Neural cell (in vitro differentiated cells): ENCODE data around the gene SRGAP3.

Experiments
- EP300 ChIP-seq: fragments of 450-650 bp; conservative IDR thresholded peaks from 2 replicates; pipeline ENCODE4 v1.6.1; 2014; ENCODE audit warnings: antibody characterized with exemption, mild to moderate bottlenecking, moderate library complexity; ENCODE audit not compliant: poor library complexity, severe bottlenecking
- EZH2 ChIP-seq: fragments of 200-600, 300-800 bp; shearing (Covaris generic), sonication (generic); IDR thresholded peaks from 2 replicates; pipeline ENCODE4 v1.6.1; 2014; ENCODE audit warnings: antibody characterized with exemption, low read length, borderline replicate concordance, mild to moderate bottlenecking; ENCODE audit not compliant: insufficient read depth, poor library complexity, severe bottlenecking
- POLR2AphosphoS5 ChIP-seq: IDR thresholded peaks from 2 replicates; pipeline ENCODE4 v1.6.1; 2012
- RAD21 ChIP-seq: fragments of 450-650 bp; conservative IDR thresholded peaks from 2 replicates; pipeline ENCODE4 v1.6.1; 2014; ENCODE audit warnings: antibody characterized with exemption, mild to moderate bottlenecking, moderate library complexity
- TAF1 ChIP-seq: IDR thresholded peaks from 2 replicates; pipeline ENCODE4 v1.6.1; 2012; ENCODE audit warnings: low read depth
- TF ChIP-seq, protein P1 (sequence below): fragments of 450-650 bp; IDR thresholded peaks from 2 replicates; pipeline ENCODE4 v1.5.1; 2014; ENCODE audit warnings: antibody characterized with exemption, mild to moderate bottlenecking, moderate library complexity; ENCODE audit not compliant: poor library complexity, severe bottlenecking
- TF ChIP-seq, protein P2 (sequence below): IDR thresholded peaks from 2 replicates; pipeline ENCODE4 v1.6.1; 2012; ENCODE audit warnings: borderline replicate concordance

GRCh38 chr3:9077029-9077428 is 172.4 kb downstream of the SRGAP3 start:
- TF ChIP-seq, protein P1, sequence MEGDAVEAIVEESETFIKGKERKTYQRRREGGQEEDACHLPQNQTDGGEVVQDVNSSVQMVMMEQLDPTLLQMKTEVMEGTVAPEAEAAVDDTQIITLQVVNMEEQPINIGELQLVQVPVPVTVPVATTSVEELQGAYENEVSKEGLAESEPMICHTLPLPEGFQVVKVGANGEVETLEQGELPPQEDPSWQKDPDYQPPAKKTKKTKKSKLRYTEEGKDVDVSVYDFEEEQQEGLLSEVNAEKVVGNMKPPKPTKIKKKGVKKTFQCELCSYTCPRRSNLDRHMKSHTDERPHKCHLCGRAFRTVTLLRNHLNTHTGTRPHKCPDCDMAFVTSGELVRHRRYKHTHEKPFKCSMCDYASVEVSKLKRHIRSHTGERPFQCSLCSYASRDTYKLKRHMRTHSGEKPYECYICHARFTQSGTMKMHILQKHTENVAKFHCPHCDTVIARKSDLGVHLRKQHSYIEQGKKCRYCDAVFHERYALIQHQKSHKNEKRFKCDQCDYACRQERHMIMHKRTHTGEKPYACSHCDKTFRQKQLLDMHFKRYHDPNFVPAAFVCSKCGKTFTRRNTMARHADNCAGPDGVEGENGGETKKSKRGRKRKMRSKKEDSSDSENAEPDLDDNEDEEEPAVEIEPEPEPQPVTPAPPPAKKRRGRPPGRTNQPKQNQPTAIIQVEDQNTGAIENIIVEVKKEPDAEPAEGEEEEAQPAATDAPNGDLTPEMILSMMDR, result no peak
- TF ChIP-seq EZH2 (no peak), RAD21 (no peak), POLR2AphosphoS5 (no peak), TAF1 (no peak), EP300 (no peak)
- TF ChIP-seq, protein P2, sequence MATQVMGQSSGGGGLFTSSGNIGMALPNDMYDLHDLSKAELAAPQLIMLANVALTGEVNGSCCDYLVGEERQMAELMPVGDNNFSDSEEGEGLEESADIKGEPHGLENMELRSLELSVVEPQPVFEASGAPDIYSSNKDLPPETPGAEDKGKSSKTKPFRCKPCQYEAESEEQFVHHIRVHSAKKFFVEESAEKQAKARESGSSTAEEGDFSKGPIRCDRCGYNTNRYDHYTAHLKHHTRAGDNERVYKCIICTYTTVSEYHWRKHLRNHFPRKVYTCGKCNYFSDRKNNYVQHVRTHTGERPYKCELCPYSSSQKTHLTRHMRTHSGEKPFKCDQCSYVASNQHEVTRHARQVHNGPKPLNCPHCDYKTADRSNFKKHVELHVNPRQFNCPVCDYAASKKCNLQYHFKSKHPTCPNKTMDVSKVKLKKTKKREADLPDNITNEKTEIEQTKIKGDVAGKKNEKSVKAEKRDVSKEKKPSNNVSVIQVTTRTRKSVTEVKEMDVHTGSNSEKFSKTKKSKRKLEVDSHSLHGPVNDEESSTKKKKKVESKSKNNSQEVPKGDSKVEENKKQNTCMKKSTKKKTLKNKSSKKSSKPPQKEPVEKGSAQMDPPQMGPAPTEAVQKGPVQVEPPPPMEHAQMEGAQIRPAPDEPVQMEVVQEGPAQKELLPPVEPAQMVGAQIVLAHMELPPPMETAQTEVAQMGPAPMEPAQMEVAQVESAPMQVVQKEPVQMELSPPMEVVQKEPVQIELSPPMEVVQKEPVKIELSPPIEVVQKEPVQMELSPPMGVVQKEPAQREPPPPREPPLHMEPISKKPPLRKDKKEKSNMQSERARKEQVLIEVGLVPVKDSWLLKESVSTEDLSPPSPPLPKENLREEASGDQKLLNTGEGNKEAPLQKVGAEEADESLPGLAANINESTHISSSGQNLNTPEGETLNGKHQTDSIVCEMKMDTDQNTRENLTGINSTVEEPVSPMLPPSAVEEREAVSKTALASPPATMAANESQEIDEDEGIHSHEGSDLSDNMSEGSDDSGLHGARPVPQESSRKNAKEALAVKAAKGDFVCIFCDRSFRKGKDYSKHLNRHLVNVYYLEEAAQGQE, result no peak
